ENCODE measurements around the gene SNUPN. TPM values are rescaled to one million over a fixed set of nuclear protein-coding genes. Genes with fewer than 3 reads are reported as not detected.
"Not testable (repeated sequence)": the region's sequence is repeated elsewhere in the genome, so short reads cannot be mapped to it uniquely, and the experiment has no call there.

SNUPN gene
- total RNA-seq, 1 experiment from 2014 or later = 34.6 TPM

DNA sequence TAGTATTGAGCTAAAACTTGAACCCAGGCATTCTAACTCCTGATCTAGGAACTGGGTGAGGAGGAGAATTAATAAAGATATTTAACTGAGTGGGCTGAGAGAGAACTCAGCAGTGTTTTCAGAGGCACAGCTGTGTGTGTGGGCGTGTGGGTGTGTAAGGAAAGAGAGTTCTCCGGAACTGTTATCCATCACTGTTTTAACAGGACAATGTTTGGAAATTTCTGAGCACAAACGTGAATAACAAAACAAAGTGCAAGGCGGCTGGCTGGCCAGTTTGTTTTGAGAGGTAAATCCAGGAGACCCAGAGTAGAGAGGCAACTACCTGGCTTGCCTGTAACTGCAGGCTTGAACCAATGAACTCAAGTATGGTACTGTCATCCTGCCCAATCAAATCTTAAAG lies 41.4 kb downstream of the SNUPN start:
- Histone ChIP-seq H3K27me3 (replicated peaks; ENCODE audit: insufficient read depth, low read depth, low read length, poor library complexity) (no peaks in the 10 kb centered on the region), H3K4me3 (ENCODE audit: low read depth, low read length, poor library complexity, severe bottlenecking) (no peak overlapping the region), H3K27ac (ENCODE audit: low read depth, low read length, poor library complexity, severe bottlenecking) (peak overlapping the region; percentile 42), H3K4me1 (ENCODE audit: insufficient read depth, low read length, poor library complexity, severe bottlenecking) (peaks cover 6% of the 10 kb centered on the region), H3K9me3 (ENCODE audit: low read depth, low read length, poor library complexity, severe bottlenecking) (no peaks in the 10 kb centered on the region), H3K36me3 (ENCODE audit: insufficient read depth, low read length, poor library complexity, severe bottlenecking) (no peaks in the 10 kb centered on the region)
- DNase-seq (ENCODE audit: low spot score) = no peak
- TF ChIP-seq EZH2 (IDR thresholded peaks at IDR 0.05; ENCODE audit: borderline replicate concordance, low read depth, low read length, poor library complexity, severe bottlenecking) = no peak
- TF ChIP-seq CTCF (conservative IDR thresholded peaks at IDR 0.05; ENCODE audit: low read depth, low read length) = no peak
- BruUV-seq (replicated peaks) = no TSS peak
- intact Hi-C loops (cut with micrococcal nuclease; ENCODE audit: unreplicated experiment) = no loop called here
- ChIA-PET POLR2A (ENCODE audit: low non-redundant PET) (no interaction called here), CTCF (no interaction called here)

DNA sequence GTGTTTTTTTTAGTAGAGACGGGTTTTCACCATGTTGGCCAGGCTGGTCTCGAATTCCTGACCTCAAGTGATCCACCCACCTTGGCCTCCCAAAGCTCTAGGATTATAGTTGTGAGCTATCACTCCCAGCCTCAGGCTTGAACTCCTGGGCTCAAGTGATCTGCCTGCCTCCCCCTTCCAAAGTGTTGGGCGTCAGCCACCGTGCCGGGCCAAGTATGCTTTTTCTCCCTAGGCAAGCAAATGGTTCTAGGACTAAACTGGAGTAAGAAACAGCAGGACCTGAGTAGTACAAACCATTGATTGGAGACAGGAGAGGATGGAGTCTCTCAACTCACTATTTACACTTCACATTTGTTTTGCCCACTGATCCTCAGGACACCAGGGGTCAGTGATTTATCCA lies 41.8 kb downstream of the SNUPN start:
- TF ChIP-seq CTCF (conservative IDR thresholded peaks at IDR 0.05; ENCODE audit: low read depth, low read length) (no peak), EZH2 (IDR thresholded peaks at IDR 0.05; ENCODE audit: borderline replicate concordance, low read depth, low read length, poor library complexity, severe bottlenecking) (no peak)
- Histone ChIP-seq H3K27me3 (replicated peaks; ENCODE audit: insufficient read depth, low read depth, low read length, poor library complexity) (no peaks in the 10 kb centered on the region), H3K36me3 (ENCODE audit: insufficient read depth, low read length, poor library complexity, severe bottlenecking) (no peaks in the 10 kb centered on the region), H3K4me3 (ENCODE audit: low read depth, low read length, poor library complexity, severe bottlenecking) (no peak overlapping the region), H3K9me3 (ENCODE audit: low read depth, low read length, poor library complexity, severe bottlenecking) (no peaks in the 10 kb centered on the region), H3K4me1 (ENCODE audit: insufficient read depth, low read length, poor library complexity, severe bottlenecking) (peaks cover 6% of the 10 kb centered on the region), H3K27ac (ENCODE audit: low read depth, low read length, poor library complexity, severe bottlenecking) (peak overlapping the region; percentile 42)
- BruUV-seq (replicated peaks) = no TSS peak
- no peak for DNase-seq (ENCODE audit: low spot score)
- intact Hi-C loops (cut with micrococcal nuclease; ENCODE audit: unreplicated experiment) = no loop called here
- ChIA-PET CTCF (no interaction called here), POLR2A (ENCODE audit: low non-redundant PET) (no interaction called here)

DNA sequence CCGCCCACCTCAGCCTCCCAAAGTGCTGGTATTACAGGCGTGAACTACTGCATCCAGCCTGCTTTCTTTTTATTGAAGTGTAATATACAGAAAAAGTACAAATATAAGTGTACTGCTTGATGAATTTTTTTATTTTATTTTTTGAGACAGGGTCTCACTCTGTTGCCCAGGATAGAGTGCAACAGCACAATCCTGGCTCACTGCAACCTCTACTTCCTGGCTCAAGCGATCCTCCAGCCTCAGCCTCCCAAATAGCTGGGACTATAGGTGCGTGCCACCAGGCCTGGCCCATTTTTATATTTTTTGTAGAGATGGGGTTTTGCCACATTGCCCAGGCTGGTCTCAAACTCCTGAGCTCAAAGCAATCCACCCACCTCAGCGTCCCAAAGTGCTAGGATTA lies 42.6 kb downstream of the SNUPN start:
- POLR2A ChIA-PET (ENCODE audit: low non-redundant PET); DNase-seq (ENCODE audit: low spot score); CTCF ChIA-PET; BruUV-seq (replicated peaks); H3K4me3 ChIP-seq (ENCODE audit: low read depth, low read length, poor library complexity, severe bottlenecking); H3K4me1 ChIP-seq (ENCODE audit: insufficient read depth, low read length, poor library complexity, severe bottlenecking); H3K9me3 ChIP-seq (ENCODE audit: low read depth, low read length, poor library complexity, severe bottlenecking); H3K27ac ChIP-seq (ENCODE audit: low read depth, low read length, poor library complexity, severe bottlenecking); H3K27me3 ChIP-seq (replicated peaks; ENCODE audit: insufficient read depth, low read depth, low read length, poor library complexity); intact Hi-C loops (cut with micrococcal nuclease; ENCODE audit: unreplicated experiment); H3K36me3 ChIP-seq (ENCODE audit: insufficient read depth, low read length, poor library complexity, severe bottlenecking): not testable (repeated sequence)

Measured in A673 (cell line).